M059J (cell line): ENCODE results near the gene TEX22. TPM values are rescaled to one million over a fixed set of nuclear protein-coding genes. Genes with fewer than 3 reads are reported as not detected.

Experiments used
- DNase-seq: peaks from one replicate; pipeline ENCODE4 v3.0.0-alpha.2; 2012; ENCODE audit warnings: low read depth
- total RNA-seq: library from RNA; depleted of rRNA; stranded (reverse); fragments of >200 nt; shearing (Covaris generic); gene quantifications from 2 replicates; pipeline ENCODE4 v1.2.3, GENCODE V29; 2014; rRNA removed

Gene TEX22
- total RNA-seq, 1 experiment from 2014 or later: not detected

DNA sequence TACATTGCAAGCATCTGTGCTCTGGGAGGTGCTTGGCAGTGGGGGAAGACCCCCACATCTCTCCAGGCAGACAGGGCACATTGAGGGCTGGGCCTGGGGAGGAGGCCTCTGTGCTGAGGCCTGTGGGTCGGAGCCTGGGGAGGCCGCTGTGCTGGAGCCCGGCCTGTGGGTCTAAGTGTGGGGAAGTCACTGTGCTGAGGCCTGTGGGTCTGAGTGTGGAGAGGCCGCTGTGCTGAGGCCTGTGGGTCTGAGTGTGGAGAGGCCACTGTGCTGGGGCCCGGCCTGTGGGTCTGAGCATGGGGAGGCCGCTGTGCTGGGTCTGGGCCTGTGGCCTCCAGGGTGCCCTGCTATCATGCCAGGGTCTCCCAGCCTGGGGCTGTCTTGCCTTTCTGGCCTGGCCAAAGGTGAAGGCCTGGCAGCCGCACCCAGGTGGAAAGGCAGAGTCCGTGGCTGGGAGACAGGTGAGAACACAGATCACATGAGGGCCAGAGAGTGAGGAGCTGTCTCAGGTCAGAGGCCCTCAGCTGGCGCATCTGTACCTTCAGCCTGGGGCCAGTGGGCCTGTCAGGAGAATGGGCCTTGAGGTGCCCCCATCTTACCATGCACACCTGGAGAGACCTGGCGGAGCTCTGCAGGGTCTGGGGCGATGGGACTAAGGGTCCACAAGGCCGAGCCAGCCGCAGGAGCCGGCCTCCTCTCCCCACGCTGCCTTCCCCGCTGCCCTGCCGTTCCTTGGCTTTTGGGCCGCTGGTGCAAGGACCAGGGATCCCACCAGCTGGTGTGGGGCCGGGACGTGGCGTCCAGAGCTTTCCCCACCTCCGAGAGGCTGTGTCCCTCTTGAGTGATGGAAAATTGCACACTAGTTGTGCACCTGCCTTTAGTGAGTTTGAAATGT, 57.7 kb downstream of the TEX22 start:
- DNase-seq: no peak

DNA sequence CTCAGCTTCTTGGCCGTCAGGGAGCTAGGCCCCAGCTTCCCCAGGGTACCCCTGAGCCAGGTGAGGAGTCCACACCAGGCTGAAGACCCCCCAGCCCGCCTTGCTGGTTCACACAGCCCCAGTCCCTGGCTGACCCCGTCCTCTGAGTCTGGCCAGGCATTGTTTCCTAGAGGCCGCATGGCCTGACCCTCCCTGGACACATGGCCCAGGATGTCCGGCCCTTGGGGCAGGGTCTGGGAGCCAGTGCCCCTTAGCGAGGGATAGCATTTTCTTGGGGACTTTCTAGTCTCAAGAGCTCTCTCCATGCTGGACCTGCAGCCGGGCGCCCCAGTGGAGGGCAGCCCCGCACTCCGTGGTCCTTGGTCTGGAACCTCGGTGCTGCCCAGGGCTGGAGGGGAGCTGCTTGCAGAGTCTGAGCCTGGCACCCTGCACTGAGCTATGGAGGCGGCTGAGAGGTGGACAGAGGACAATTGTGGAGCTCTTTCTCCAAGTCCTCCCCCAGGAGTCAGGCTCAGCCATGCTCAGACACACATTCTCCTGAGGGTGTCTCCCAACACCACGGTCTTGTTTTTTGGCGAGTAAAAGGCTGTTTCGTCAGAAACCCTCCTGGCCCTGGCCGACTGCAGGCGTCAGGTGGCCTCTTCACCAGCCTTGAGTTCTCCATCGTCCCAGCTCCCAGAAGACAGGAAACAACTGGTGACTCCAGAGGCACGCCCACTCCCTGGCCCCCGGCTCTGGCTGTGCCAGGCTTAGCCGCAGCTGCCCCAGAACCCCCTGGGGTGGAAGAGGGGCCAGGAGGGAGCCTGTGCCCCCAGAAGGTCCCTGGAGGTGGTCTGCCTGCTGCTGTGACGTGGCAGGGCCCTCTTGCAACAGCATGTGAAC, 58.6 kb downstream of the TEX22 start:
- DNase-seq: no peak

DNA sequence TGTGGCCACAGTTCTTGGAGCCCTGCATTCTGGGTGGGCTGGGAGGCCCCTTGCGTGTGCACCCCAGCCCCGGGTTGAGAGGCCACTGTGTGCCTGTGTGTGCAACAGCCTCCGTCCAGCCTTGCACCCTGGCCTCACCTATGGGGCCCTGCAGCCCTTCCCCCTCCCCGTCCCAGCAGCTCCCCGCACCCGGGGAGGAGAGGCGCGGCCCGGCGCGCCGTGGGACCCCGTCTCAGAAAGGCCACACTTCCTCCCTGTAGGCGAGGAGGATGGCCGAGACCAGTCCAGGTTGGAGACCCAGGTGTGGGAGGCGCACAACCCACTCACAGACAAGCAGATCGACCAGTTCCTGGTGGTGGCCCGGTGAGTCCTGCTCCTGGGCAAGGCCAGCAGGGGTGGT, 59.7 kb downstream of the TEX22 start:
- DNase-seq: no peak

- no peak for DNase-seq
These were observed 60.2 kb downstream of the TEX22 start for GRCh38 chr14:105458571-105458970.

GRCh38 chr14:105460116-105460515, 61.8 kb downstream of the TEX22 start:
- DNase-seq: no peak

- DNase-seq: no peak
These were observed 62.3 kb downstream of the TEX22 start for GRCh38 chr14:105460616-105461015.

- no peak for DNase-seq
These were observed 63.6 kb downstream of the TEX22 start for GRCh38 chr14:105461903-105462302.

Other genes starting within 250 kb of the TEX22 start
- 0.15 and 0.44 TPM in 2 replicates for gene JAG2, start 229.8 kb upstream of the TEX22 start, total RNA-seq
- 6.3 and 15.8 TPM in 2 replicates for gene NUDT14, start 217.2 kb upstream of the TEX22 start, total RNA-seq
- 28.4 and 39.2 TPM in 2 replicates for gene BTBD6, start 150.0 kb upstream of the TEX22 start, total RNA-seq
- gene BRF1, start 97.5 kb upstream of the TEX22 start, total RNA-seq: 10.4 and 13.0 TPM in 2 replicates
- gene PACS2, start 83.8 kb upstream of the TEX22 start, total RNA-seq: 11.0 and 24.7 TPM in 2 replicates
- gene MTA1, start 21.3 kb downstream of the TEX22 start, total RNA-seq: 8.9 and 20.3 TPM in 2 replicates
- 93.9 and 114 TPM in 2 replicates for gene CRIP2, start 76.3 kb downstream of the TEX22 start, total RNA-seq
- gene CRIP1, start 88.3 kb downstream of the TEX22 start, total RNA-seq: not detected in 2 replicates
- 10.2 and 22.4 TPM in 2 replicates for gene TEDC1, start 92.7 kb downstream of the TEX22 start, total RNA-seq
- 1.9 and 5.4 TPM in 2 replicates for gene TMEM121, start 128.0 kb downstream of the TEX22 start, total RNA-seq